HG03064 (cell line): ENCODE results near the gene ENO2.

Experiments
- ATAC-seq: cut with Tn5 transposase; IDR thresholded peaks from one replicate; pipeline ENCODE4 v1.9.1; 2021; ENCODE audit warnings: low read depth; ENCODE audit not compliant: unreplicated experiment

The ENO2 gene

GRCh38 chr12:6959058-6959804 lies 44.9 kb downstream of the ENO2 start:
- ATAC-seq, result peak; percentile 40

GRCh38 chr12:6959805-6960592 lies 45.6 kb downstream of the ENO2 start:
- no peak for ATAC-seq

- no peak for ATAC-seq
Observed at GRCh38 chr12:6960593-6961277, 46.4 kb downstream of the ENO2 start.

GRCh38 chr12:6961278-6961694 lies 46.9 kb downstream of the ENO2 start:
- no peak for ATAC-seq

- ATAC-seq, result no peak
Observed at GRCh38 chr12:6961695-6962284, 47.4 kb downstream of the ENO2 start.

- ATAC-seq, result no peak
Observed at GRCh38 chr12:6962285-6963015, 48.1 kb downstream of the ENO2 start.

- no peak for ATAC-seq
Observed at GRCh38 chr12:6963016-6963731, 48.8 kb downstream of the ENO2 start.

- ATAC-seq, result no peak
Observed at GRCh38 chr12:6963791-6964413, 49.5 kb downstream of the ENO2 start.

GRCh38 chr12:6964605-6965025 lies 50.2 kb downstream of the ENO2 start:
- ATAC-seq, result no peak

GRCh38 chr12:6965026-6965661 lies 50.8 kb downstream of the ENO2 start:
- no peak for ATAC-seq

- ATAC-seq, result no peak
Observed at GRCh38 chr12:6965714-6966113, 51.3 kb downstream of the ENO2 start.

GRCh38 chr12:6966351-6966750 lies 52.0 kb downstream of the ENO2 start:
- ATAC-seq, result no peak

- no peak for ATAC-seq
Observed at GRCh38 chr12:6967651-6968100, 53.3 kb downstream of the ENO2 start.

GRCh38 chr12:6968426-6968825 lies 54.0 kb downstream of the ENO2 start:
- ATAC-seq, result no peak

- peak; percentile 28 for ATAC-seq
Observed at GRCh38 chr12:6970096-6970527, 55.7 kb downstream of the ENO2 start.
